ENCODE data around the gene FGF6.
A peak's percentile ranks its signal among the peaks of the same experiment; 100 is the strongest.

FGF6 gene

DNA sequence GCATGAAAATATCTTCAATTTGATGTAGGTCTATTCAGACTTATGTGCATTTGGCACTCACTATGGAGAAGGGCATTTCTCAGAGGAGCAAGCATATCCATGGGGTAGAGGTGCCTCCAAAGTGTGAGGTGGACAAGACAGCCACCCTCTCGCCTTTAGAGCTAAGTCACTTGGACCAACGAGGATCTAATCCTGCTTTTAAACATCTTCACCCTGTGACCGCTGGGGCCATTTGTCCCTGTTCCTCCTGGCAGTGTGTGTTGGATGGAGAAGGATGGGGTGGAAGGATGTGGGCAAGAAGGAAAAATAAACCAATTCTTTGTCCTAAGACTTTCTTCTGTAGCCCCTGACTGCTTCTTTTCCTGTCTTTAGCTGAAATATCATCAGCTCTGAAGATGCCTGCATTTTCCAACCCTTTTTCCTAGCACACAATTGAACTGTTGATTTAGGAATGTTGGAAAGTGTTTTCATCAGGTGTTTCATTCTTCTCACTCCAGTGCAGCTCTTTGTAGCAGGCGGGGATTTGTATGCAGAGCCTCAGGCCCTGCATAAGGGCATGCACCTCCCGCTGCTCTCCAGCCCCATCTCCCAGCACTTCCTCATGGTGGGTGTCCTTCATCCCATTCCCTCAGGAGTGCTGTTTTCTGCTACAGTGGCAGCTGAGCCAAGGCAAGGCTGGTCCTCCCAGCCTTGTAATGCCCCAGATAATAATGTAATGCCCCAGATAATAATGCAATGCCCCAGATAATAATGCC lies 5.3 kb downstream of the FGF6 start:
- H3K4me3 ChIP-seq (ENCODE audit: control insufficient read depth in 1 of 7, extremely low read depth in 1 of 7, insufficient read depth in 4 of 7, low read depth in 2 of 7, low read length in 6 of 7): no peak overlapping the region
- H3K36me3 ChIP-seq (ENCODE audit: control insufficient read depth in 4 of 4, insufficient read depth in 4 of 4, low read length in 3 of 4): no peaks in the 10 kb centered on the region
- ChIA-PET CTCF (no interaction called here), POLR2A (no interaction called here)
- H3K9me3 ChIP-seq (ENCODE audit: control extremely low read depth in 1 of 5, control insufficient read depth in 4 of 5, insufficient read depth in 2 of 5, low read depth in 1 of 5, low read length in 4 of 5): no peaks in the 10 kb centered on the region
- no peaks in the 10 kb centered on the region for H3K27me3 ChIP-seq (replicated peaks in 2 of 5; ENCODE audit: control insufficient read depth in 4 of 5, insufficient read depth in 5 of 5, low read length in 4 of 5)
- no peak overlapping the region for H3K27ac ChIP-seq (ENCODE audit: insufficient read depth in 1 of 2, low read depth in 1 of 2, low read length in 2 of 2, poor library complexity in 1 of 2, severe bottlenecking in 2 of 2)
- H3K4me1 ChIP-seq (ENCODE audit: control extremely low read depth in 1 of 4, control insufficient read depth in 4 of 4, insufficient read depth in 4 of 4, low read length in 3 of 4): peaks cover 0 to 26% (median 2%) of the 10 kb centered on the region in 4 experiments
- no peak for DNase-seq
- 96% methylated on average over 4 of the region's 5 CpGs for WGBS (ENCODE audit: insufficient coverage)

DNA sequence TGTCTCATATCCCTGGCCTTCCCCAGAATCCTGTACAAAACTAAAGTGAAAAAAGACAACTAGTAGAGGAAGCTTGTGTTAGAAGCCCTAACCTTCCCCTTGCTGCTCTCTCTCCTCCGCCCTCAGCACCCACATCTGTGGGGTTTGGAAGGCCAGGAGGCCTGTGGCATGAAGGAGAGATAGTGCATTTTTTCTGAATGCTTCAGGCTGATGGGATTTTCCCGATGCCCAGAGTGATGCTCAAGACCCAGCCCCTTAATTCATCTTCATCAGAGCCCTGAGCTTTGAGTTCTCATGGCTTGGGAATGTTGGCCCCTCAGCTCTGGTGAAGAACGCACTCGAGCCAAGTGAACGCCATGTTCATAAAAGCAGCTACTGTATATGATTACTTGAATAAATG lies 5.9 kb downstream of the FGF6 start:
- no peaks in the 10 kb centered on the region for H3K27me3 ChIP-seq (replicated peaks in 2 of 5; ENCODE audit: control insufficient read depth in 4 of 5, insufficient read depth in 5 of 5, low read length in 4 of 5)
- H3K4me3 ChIP-seq (ENCODE audit: control insufficient read depth in 1 of 7, extremely low read depth in 1 of 7, insufficient read depth in 4 of 7, low read depth in 2 of 7, low read length in 6 of 7): no peak overlapping the region
- H3K36me3 ChIP-seq (ENCODE audit: control insufficient read depth in 4 of 4, insufficient read depth in 4 of 4, low read length in 3 of 4): no peaks in the 10 kb centered on the region
- DNase-seq: no peak
- no peaks in the 10 kb centered on the region for H3K9me3 ChIP-seq (ENCODE audit: control extremely low read depth in 1 of 5, control insufficient read depth in 4 of 5, insufficient read depth in 2 of 5, low read depth in 1 of 5, low read length in 4 of 5)
- H3K27ac ChIP-seq (ENCODE audit: insufficient read depth in 1 of 2, low read depth in 1 of 2, low read length in 2 of 2, poor library complexity in 1 of 2, severe bottlenecking in 2 of 2): no peak overlapping the region
- 100% methylated on average over 1 of the region's 5 CpGs for WGBS (ENCODE audit: insufficient coverage)
- ChIA-PET CTCF (no interaction called here), POLR2A (interaction anchor here (0.6 kb wide), 1 partner anchor 1385 kb away, joined by 7 read pairs; no protein-coding TSS in a partner anchor)
- H3K4me1 ChIP-seq (ENCODE audit: control extremely low read depth in 1 of 4, control insufficient read depth in 4 of 4, insufficient read depth in 4 of 4, low read length in 3 of 4): peaks cover 0 to 32% (median 6%) of the 10 kb centered on the region in 4 experiments

DNA sequence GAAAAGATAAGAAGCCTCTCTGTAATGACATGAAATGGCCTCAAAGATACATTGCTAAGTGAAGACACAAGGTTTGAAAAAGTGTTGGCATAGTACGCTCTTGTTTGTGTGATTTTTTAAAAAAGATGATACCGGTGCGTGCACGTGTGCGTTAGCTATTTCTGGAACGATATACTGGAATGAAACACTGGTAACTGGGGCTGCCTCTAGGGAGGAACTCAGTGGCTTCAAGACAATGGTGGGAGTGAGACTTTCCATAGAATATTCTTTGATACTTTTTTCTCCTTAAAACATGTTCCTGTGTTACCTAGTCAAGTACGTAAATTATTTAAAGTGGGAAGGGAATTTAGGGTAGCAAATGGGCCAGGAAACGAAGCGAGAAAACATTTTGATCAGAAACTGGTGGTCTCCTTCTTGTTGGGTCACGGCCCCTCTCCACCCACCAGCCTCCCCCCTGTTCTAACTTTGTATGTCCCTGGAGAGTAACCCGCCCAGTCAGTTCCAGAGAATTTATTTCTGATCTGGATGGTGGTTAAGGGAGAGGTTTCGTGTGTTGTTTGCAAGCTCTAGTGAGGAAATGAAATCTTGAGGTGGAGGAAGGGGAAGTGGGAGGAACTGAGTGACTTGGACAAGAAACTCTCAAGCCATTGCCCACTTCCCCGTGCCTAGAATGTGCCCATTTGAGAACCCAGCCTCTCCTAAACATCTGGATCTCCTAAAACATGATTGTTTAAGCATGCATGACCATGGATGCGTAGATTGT lies 6.6 kb downstream of the FGF6 start:
- peak in 2 of 3 donors; percentile 33 to 37 for DNase-seq
- no peak overlapping the region for H3K4me3 ChIP-seq (ENCODE audit: control insufficient read depth in 1 of 7, extremely low read depth in 1 of 7, insufficient read depth in 4 of 7, low read depth in 2 of 7, low read length in 6 of 7)
- peaks cover 1 to 39% (median 8%) of the 10 kb centered on the region in 4 experiments for H3K4me1 ChIP-seq (ENCODE audit: control extremely low read depth in 1 of 4, control insufficient read depth in 4 of 4, insufficient read depth in 4 of 4, low read length in 3 of 4)
- no peaks in the 10 kb centered on the region for H3K9me3 ChIP-seq (ENCODE audit: control extremely low read depth in 1 of 5, control insufficient read depth in 4 of 5, insufficient read depth in 2 of 5, low read depth in 1 of 5, low read length in 4 of 5)
- H3K36me3 ChIP-seq (ENCODE audit: control insufficient read depth in 4 of 4, insufficient read depth in 4 of 4, low read length in 3 of 4): no peaks in the 10 kb centered on the region
- ChIA-PET POLR2A (interaction anchor here (0.6 kb wide), 1 partner anchor 1384 kb away, joined by 7 read pairs; no protein-coding TSS in a partner anchor), CTCF (no interaction called here)
- no peaks in the 10 kb centered on the region for H3K27me3 ChIP-seq (replicated peaks in 2 of 5; ENCODE audit: control insufficient read depth in 4 of 5, insufficient read depth in 5 of 5, low read length in 4 of 5)
- 82% methylated on average over 11 of the region's 14 CpGs for WGBS (ENCODE audit: insufficient coverage)
- no peak overlapping the region for H3K27ac ChIP-seq (ENCODE audit: insufficient read depth in 1 of 2, low read depth in 1 of 2, low read length in 2 of 2, poor library complexity in 1 of 2, severe bottlenecking in 2 of 2)

DNA sequence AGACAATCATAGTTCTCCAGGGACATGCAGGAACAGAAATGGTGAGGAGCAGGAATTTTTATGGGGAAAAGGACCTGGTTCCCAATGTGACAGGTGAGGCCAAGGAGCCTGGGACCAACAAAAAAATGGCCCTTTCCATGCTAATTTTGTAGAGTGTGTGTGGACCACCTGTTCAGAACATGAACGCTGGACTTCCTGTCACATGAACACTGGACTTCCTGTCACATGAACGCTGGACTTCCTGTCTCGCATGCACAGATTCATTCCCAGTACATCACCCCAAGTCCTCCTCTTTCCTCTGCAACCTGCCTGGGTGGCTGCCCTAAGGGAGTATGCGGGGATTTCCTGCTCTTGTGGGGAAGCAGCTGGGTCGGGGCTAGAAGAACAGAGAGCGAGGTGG lies 10.1 kb downstream of the FGF6 start:
- peaks cover 1 to 44% (median 8%) of the 10 kb centered on the region in 4 experiments for H3K4me1 ChIP-seq (ENCODE audit: control extremely low read depth in 1 of 4, control insufficient read depth in 4 of 4, insufficient read depth in 4 of 4, low read length in 3 of 4)
- no peak overlapping the region for H3K4me3 ChIP-seq (ENCODE audit: control insufficient read depth in 1 of 7, extremely low read depth in 1 of 7, insufficient read depth in 4 of 7, low read depth in 2 of 7, low read length in 6 of 7)
- no peak for DNase-seq
- H3K36me3 ChIP-seq (ENCODE audit: control insufficient read depth in 4 of 4, insufficient read depth in 4 of 4, low read length in 3 of 4): no peaks in the 10 kb centered on the region
- WGBS (ENCODE audit: insufficient coverage): 92% methylated on average over 2 of the region's 6 CpGs
- ChIA-PET CTCF (interaction anchor here (1.3 to 1.4 kb wide), 2 partner anchors 11 to 23 kb away, joined by 3 to 4 read pairs; no protein-coding TSS in a partner anchor), POLR2A (no interaction called here)
- no peaks in the 10 kb centered on the region for H3K27me3 ChIP-seq (replicated peaks in 2 of 5; ENCODE audit: control insufficient read depth in 4 of 5, insufficient read depth in 5 of 5, low read length in 4 of 5)
- H3K27ac ChIP-seq (ENCODE audit: insufficient read depth in 1 of 2, low read depth in 1 of 2, low read length in 2 of 2, poor library complexity in 1 of 2, severe bottlenecking in 2 of 2): no peak overlapping the region
- H3K9me3 ChIP-seq (ENCODE audit: control extremely low read depth in 1 of 5, control insufficient read depth in 4 of 5, insufficient read depth in 2 of 5, low read depth in 1 of 5, low read length in 4 of 5): no peaks in the 10 kb centered on the region

DNA sequence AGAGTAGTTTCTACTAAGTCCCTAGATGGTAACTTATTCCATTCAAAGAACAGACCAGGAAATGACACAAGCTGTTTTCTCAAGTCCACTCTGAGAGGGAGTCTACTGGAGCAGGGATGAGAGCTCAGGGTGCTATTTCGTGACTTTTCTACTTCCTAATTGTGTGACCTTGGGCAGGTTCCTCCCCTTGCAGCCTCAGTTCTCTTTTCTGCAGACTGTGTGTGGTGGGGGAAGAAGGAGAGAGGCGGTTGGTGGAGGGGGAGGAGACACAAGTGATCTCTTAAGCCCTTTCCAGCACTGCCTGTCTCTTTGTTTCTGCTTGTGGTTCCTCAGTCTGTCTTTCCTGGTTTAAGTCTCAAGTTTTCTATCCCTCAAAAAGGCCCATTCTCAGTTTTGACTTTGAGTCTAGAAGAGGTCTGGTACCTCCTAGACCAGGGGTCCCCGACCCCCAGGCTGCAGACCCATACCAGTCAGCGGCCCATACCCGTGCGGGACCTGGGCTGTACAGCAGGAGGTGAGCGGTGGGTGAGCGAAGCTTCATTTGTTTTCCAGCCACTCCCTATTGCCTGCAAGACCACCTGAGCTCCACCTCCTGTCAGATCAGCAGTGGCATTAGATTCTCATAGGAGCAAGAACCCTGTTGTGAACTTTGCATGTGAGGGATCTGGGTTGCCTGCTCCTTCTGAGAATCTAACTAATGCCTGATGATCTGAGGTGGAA lies 10.7 kb downstream of the FGF6 start:
- peak in 2 of 3 donors; percentile 23 to 27 for DNase-seq
- 89% methylated on average over 7 of the region's 8 CpGs for WGBS (ENCODE audit: insufficient coverage)
- no peak overlapping the region for H3K27ac ChIP-seq (ENCODE audit: insufficient read depth in 1 of 2, low read depth in 1 of 2, low read length in 2 of 2, poor library complexity in 1 of 2, severe bottlenecking in 2 of 2)
- H3K36me3 ChIP-seq (ENCODE audit: control insufficient read depth in 4 of 4, insufficient read depth in 4 of 4, low read length in 3 of 4): no peaks in the 10 kb centered on the region
- POLR2A ChIA-PET: no interaction called here
- no peaks in the 10 kb centered on the region for H3K27me3 ChIP-seq (replicated peaks in 2 of 5; ENCODE audit: control insufficient read depth in 4 of 5, insufficient read depth in 5 of 5, low read length in 4 of 5)
- no peaks in the 10 kb centered on the region for H3K9me3 ChIP-seq (ENCODE audit: control extremely low read depth in 1 of 5, control insufficient read depth in 4 of 5, insufficient read depth in 2 of 5, low read depth in 1 of 5, low read length in 4 of 5)
- H3K4me1 ChIP-seq (ENCODE audit: control extremely low read depth in 1 of 4, control insufficient read depth in 4 of 4, insufficient read depth in 4 of 4, low read length in 3 of 4): peaks cover 1 to 40% (median 8%) of the 10 kb centered on the region in 4 experiments
- CTCF ChIA-PET: interaction anchor here (0.5 to 1.4 kb wide), 3 partner anchors 12 to 1463 kb away, joined by 3 to 4 read pairs (median 4); no protein-coding TSS in a partner anchor
- H3K4me3 ChIP-seq (ENCODE audit: control insufficient read depth in 1 of 7, extremely low read depth in 1 of 7, insufficient read depth in 4 of 7, low read depth in 2 of 7, low read length in 6 of 7): peak overlapping the region in 1 of 7 experiments; percentile 6

DNA sequence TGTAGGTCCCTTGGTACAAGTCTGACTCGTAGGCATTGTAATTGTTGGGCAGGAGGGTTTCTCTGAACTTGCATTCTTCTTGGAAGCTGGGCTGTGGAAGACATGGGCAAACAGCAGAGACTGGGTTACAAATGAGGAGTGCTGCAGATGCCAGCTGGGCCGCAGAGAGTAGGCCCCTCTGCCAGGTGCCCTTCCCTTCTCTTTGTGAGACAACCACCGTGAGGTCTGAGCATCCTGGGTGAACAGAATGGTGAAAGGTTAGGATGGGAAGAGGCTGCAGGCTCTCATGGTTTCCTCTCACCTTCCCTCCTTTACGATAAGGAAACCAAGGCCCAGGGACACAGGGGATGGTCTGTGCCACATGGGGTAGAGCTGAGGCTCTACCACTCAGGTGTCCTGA lies 11.3 kb downstream of the FGF6 start:
- no peak overlapping the region for H3K27ac ChIP-seq (ENCODE audit: insufficient read depth in 1 of 2, low read depth in 1 of 2, low read length in 2 of 2, poor library complexity in 1 of 2, severe bottlenecking in 2 of 2)
- ChIA-PET POLR2A (no interaction called here), CTCF (interaction anchor here (0.5 to 1.4 kb wide), 3 partner anchors 12 to 1464 kb away, joined by 3 to 4 read pairs (median 4); no protein-coding TSS in a partner anchor)
- no peaks in the 10 kb centered on the region for H3K9me3 ChIP-seq (ENCODE audit: control extremely low read depth in 1 of 5, control insufficient read depth in 4 of 5, insufficient read depth in 2 of 5, low read depth in 1 of 5, low read length in 4 of 5)
- DNase-seq: no peak
- no peak overlapping the region for H3K4me3 ChIP-seq (ENCODE audit: control insufficient read depth in 1 of 7, extremely low read depth in 1 of 7, insufficient read depth in 4 of 7, low read depth in 2 of 7, low read length in 6 of 7)
- no peaks in the 10 kb centered on the region for H3K27me3 ChIP-seq (replicated peaks in 2 of 5; ENCODE audit: control insufficient read depth in 4 of 5, insufficient read depth in 5 of 5, low read length in 4 of 5)
- no peaks in the 10 kb centered on the region for H3K36me3 ChIP-seq (ENCODE audit: control insufficient read depth in 4 of 4, insufficient read depth in 4 of 4, low read length in 3 of 4)
- H3K4me1 ChIP-seq (ENCODE audit: control extremely low read depth in 1 of 4, control insufficient read depth in 4 of 4, insufficient read depth in 4 of 4, low read length in 3 of 4): peaks cover 1 to 34% (median 8%) of the 10 kb centered on the region in 4 experiments
- WGBS (ENCODE audit: insufficient coverage): 93% methylated on average over 3 of the region's 4 CpGs
